Gastroesophageal sphincter (tissue), 4 donors: Measurements from ENCODE around the gene FCN1. TPM values are rescaled to one million over a fixed set of nuclear protein-coding genes. Genes with fewer than 3 reads are reported as not detected.
A peak's percentile ranks its signal among the peaks of the same experiment; 100 is the strongest.

ENCODE experiments used
- ATAC-seq: fragments of 150-250 bp; one replicate; pipeline ENCODE4 v1.9.1; 2016; ENCODE audit warnings: mild to moderate bottlenecking, moderate library complexity
- H3K27ac ChIP-seq, 4 donors: fragments of 200-600 bp; sonication (generic) in 3 of 4; 1 replicate in 3 of 4; 2 replicates in 1 of 4; pipeline ENCODE4 v1.5.1; 2016 to 2019
- H3K27me3 ChIP-seq: fragments of 200-600 bp; sonication (generic); one replicate; pipeline ENCODE4 v1.5.1; 2019
- H3K36me3 ChIP-seq, 2 donors: fragments of 200-600 bp; sonication (generic); one replicate each; pipeline ENCODE4 v1.5.1; 2019; ENCODE audit warnings: control low read depth in 1 of 2
- H3K4me1 ChIP-seq, 3 donors: fragments of 200-600 bp; sonication (generic); 1 replicate in 2 of 3; 2 replicates in 1 of 3; pipeline ENCODE4 v1.5.1; 2016 to 2019; ENCODE audit warnings: control low read depth in 2 of 3
- H3K4me3 ChIP-seq, 2 donors: fragments of 200-600 bp; sonication (generic); one replicate each; pipeline ENCODE4 v1.5.1; 2019; ENCODE audit warnings: mild to moderate bottlenecking in 1 of 2, moderate library complexity in 1 of 2
- H3K9me3 ChIP-seq, 3 donors: fragments of 200-600 bp; sonication (generic); one replicate each; pipeline ENCODE4 v1.5.1; 2017 to 2019; ENCODE audit warnings: control low read depth in 2 of 3
- EP300 ChIP-seq: sonication (generic); formaldehyde crosslinking; IDR thresholded peaks from one replicate; pipeline ENCODE4 v1.6.1; 2017; ENCODE audit warnings: antibody characterized with exemption, mild to moderate bottlenecking
- POLR2A ChIP-seq, 2 donors: fragments of 450-650 bp; IDR thresholded peaks; one replicate each; pipeline ENCODE4 v1.6.1; 2017; ENCODE audit warnings: antibody characterized with exemption in 2 of 2, mild to moderate bottlenecking in 2 of 2, moderate library complexity in 1 of 2
- POLR2AphosphoS5 ChIP-seq: sonication (generic); formaldehyde crosslinking; IDR thresholded peaks from one replicate; pipeline ENCODE4 v1.6.1; 2017; ENCODE audit warnings: antibody characterized with exemption
- WGBS, 2 donors: methylation state at CpG; one replicate each; pipeline ENCODE4 v1.1.5; 2018; ENCODE audit warnings: low coverage in 1 of 2; 5-methylcytosine and 5-hydroxymethylcytosine counted together
- total RNA-seq, 4 donors: library from RNA; depleted of rRNA; stranded (reverse); fragments of >200 nt; gene quantifications; one replicate each; pipeline ENCODE4 v1.1.0, GENCODE V29; 2016
- TF ChIP-seq, protein P1 (sequence below), 4 experiments: fragments of 200-600 bp in 2 of 4; fragments of 450-650 bp in 2 of 4; sonication (generic) in 1 of 4; IDR thresholded peaks; one replicate each; pipeline ENCODE4 v1.5.1; 2017 to 2019; ENCODE audit warnings: antibody characterized with exemption in 4 of 4, mild to moderate bottlenecking in 2 of 4, moderate library complexity in 2 of 4

FCN1 gene
- total RNA-seq, 4 donors from 2014 or later = 0.31 to 9.4 (median 3.2) TPM

DNA sequence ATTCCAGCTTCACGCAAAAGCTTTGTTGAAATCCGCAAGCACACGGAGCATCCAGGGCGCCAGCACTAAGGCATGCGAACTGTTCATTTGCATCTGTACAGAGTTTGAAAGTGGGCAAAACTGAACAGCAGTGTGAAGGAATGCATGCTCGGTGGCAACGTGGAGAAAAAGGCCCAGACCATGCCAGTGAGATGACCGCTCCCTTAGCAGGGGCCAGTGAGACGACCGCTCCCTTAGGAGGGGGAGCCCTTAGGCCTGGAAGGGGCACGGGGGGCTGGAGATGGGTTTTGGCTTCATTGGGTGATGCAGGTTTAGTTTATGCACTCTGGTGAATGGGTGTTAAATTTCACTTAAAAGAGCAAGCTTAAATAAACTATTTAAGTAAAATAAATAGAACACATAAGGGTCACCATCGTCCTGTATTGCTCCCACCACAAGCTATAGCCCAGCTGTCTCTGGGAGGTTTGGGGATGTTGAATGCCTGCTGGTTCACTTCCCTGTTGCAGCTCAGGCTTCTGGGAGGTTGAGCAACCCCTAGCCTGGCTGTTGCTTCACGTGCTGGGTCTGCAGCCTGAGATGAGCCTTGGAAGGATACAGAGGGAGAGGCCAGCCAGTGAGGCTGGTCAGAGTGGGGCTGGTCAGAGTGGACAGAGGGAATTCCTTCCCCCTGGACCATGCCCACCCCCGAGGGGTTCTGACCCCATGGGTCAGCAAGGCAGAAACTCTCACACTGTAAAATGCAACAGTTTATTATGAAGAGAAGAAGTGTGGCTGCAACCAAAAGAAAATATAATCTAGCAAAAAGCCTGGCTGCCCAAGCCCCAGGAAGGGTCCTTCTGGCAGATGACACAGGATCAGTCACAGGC, 4.6 kb upstream of the FCN1 start:
- WGBS, 2 donors = 48 to 73% methylated on average over 3 to 12 of the region's 14 CpGs
- H3K36me3 ChIP-seq = no peaks in the 10 kb centered on the region
- TF ChIP-seq POLR2AphosphoS5 (no peak), POLR2A (IDR thresholded peaks at IDR 0.05) (no peak), EP300 (no peak)
- TF ChIP-seq, protein P1, sequence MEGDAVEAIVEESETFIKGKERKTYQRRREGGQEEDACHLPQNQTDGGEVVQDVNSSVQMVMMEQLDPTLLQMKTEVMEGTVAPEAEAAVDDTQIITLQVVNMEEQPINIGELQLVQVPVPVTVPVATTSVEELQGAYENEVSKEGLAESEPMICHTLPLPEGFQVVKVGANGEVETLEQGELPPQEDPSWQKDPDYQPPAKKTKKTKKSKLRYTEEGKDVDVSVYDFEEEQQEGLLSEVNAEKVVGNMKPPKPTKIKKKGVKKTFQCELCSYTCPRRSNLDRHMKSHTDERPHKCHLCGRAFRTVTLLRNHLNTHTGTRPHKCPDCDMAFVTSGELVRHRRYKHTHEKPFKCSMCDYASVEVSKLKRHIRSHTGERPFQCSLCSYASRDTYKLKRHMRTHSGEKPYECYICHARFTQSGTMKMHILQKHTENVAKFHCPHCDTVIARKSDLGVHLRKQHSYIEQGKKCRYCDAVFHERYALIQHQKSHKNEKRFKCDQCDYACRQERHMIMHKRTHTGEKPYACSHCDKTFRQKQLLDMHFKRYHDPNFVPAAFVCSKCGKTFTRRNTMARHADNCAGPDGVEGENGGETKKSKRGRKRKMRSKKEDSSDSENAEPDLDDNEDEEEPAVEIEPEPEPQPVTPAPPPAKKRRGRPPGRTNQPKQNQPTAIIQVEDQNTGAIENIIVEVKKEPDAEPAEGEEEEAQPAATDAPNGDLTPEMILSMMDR (IDR thresholded peaks at IDR 0.05) = no peak
- ATAC-seq = peak; percentile 69
- no peak overlapping the region for H3K27ac ChIP-seq
- H3K27me3 ChIP-seq = peaks cover 2% of the 10 kb centered on the region
- H3K4me1 ChIP-seq = no peaks in the 10 kb centered on the region
- peaks cover 0 to 24% (median 0%) of the 10 kb centered on the region in 3 donors for H3K9me3 ChIP-seq
- no peak overlapping the region for H3K4me3 ChIP-seq

DNA sequence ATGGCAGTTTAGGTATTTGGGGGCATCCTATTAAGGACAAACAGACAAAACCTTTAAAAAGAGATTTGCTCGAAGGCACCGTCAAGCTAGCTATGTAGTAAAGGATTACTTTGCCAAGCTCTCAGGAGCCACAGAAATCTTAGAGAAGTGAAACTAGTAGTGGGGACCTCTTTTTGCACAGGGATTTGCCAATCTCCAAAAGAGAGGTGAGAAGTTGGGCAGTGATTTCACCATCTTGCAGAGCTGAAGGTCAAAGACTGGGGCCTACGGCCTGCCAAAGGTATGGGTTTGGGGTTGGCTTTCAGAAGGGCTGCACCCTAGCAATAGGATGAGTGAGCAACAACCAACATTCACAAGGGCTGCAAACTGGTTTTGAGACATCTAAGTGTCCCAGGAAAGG, 1.6 kb upstream of the FCN1 start:
- WGBS, 2 donors = 84 to 91% methylated on average over 3 of the region's 3 CpGs
- no peak for ATAC-seq
- TF ChIP-seq POLR2A (IDR thresholded peaks at IDR 0.05) = no peak
- no peak for TF ChIP-seq POLR2AphosphoS5
- no peak for TF ChIP-seq EP300
- TF ChIP-seq, protein P1 (IDR thresholded peaks at IDR 0.05) = no peak
- no peak overlapping the region for H3K4me3 ChIP-seq
- H3K27me3 ChIP-seq = peaks cover 28% of the 10 kb centered on the region
- peaks cover 0 to 24% (median 0%) of the 10 kb centered on the region in 3 donors for H3K9me3 ChIP-seq
- no peaks in the 10 kb centered on the region for H3K36me3 ChIP-seq
- no peak overlapping the region for H3K27ac ChIP-seq
- no peaks in the 10 kb centered on the region for H3K4me1 ChIP-seq

DNA sequence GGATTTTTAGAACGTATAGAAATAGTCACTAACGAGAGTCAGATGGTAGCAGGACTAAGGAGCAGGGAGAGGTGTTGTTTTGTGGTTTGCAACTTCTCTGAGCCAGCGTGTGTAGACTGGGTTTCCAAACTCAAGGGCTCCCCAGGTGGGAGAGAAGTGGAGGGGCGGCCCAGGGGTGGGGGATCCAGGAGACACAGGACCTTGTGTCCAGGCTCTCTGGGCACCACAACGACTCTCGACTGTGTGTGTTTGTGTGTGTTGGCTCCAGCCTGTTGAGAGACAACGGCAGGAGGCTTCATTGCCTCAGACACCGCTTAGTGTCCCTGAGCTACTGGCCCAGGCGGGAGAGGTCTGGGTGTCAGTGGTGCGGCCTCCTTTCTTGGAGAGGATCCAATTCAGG, 934 bp upstream of the FCN1 start:
- H3K9me3 ChIP-seq = peaks cover 0 to 24% (median 0%) of the 10 kb centered on the region in 3 donors
- ATAC-seq = no peak
- peaks cover 31% of the 10 kb centered on the region for H3K27me3 ChIP-seq
- H3K4me1 ChIP-seq = no peaks in the 10 kb centered on the region
- no peak for TF ChIP-seq POLR2A (IDR thresholded peaks at IDR 0.05)
- TF ChIP-seq, protein P1 (IDR thresholded peaks at IDR 0.05) = no peak
- TF ChIP-seq EP300 = no peak
- no peak for TF ChIP-seq POLR2AphosphoS5
- 79 to 85% methylated on average over 2 to 3 of the region's 10 CpGs for WGBS, 2 donors
- no peaks in the 10 kb centered on the region for H3K36me3 ChIP-seq
- H3K4me3 ChIP-seq = no peak overlapping the region
- H3K27ac ChIP-seq = no peak overlapping the region

DNA sequence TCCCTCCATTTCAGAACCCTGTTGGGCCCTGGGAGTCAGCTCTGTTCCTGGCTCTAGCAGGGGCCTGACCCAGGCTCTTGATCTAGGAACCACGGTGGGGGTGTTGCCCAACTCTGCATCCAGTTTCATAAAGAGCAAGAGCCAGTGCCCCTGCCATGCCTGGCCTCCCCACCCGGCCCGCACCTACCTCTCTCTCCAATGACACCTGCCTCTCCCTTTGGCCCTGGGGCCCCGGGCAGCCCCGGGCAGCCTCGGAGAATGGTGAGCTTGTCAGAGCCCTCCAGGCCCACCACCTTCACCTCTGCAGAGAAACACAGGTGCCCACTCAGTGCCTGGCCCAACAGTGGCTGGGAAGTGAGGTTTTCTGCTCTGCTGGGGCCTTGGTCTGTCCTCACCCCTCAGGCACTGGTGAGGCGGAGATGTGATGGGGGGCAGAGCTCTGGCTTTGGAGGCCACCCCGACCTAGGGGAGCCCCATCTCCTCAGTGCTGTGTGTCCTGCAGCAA, 1.5 kb downstream of the FCN1 start:
- no peak overlapping the region for H3K4me3 ChIP-seq
- TF ChIP-seq, protein P1 (IDR thresholded peaks at IDR 0.05) = no peak
- TF ChIP-seq EP300 = no peak
- no peak for TF ChIP-seq POLR2A (IDR thresholded peaks at IDR 0.05)
- TF ChIP-seq POLR2AphosphoS5 = no peak
- ATAC-seq = no peak
- peaks cover 0 to 24% (median 0%) of the 10 kb centered on the region in 3 donors for H3K9me3 ChIP-seq
- WGBS, 2 donors = 75% methylated on average over 3 of the region's 8 CpGs; no CpG with 5 or more reads in 1 of the 2 donors
- H3K4me1 ChIP-seq = no peaks in the 10 kb centered on the region
- peaks cover 44% of the 10 kb centered on the region for H3K27me3 ChIP-seq
- no peak overlapping the region for H3K27ac ChIP-seq
- no peaks in the 10 kb centered on the region for H3K36me3 ChIP-seq
